WTC11 (cell line): ENCODE data around the gene TMEM95. TPM values are rescaled to one million over a fixed set of nuclear protein-coding genes. Genes with fewer than 3 reads are reported as not detected.

Experiments
- CDX4 ChIP-seq: fragments of 250-450 bp; sonication (Bioruptor Pico); IDR thresholded peaks from 2 replicates; pipeline ENCODE4 v1.9.0; 2021; ENCODE audit warnings: moderate library complexity, mild to moderate bottlenecking, inconsistent platforms, borderline replicate concordance
- E2F1 ChIP-seq: sonication (generic); formaldehyde crosslinking; IDR thresholded peaks from 2 replicates; pipeline ENCODE4 v1.8.0; 2022; ENCODE audit warnings: mild to moderate bottlenecking, missing genetic modification reagents
- ESRRA ChIP-seq: sonication (generic); formaldehyde crosslinking; IDR thresholded peaks from 2 replicates; pipeline ENCODE4 v1.8.1; 2022; ENCODE audit warnings: mild to moderate bottlenecking, missing genetic modification reagents, borderline replicate concordance
- ETV6 ChIP-seq: sonication (generic); formaldehyde crosslinking; IDR thresholded peaks from 2 replicates; pipeline ENCODE4 v1.8.1; 2022; ENCODE audit warnings: mild to moderate bottlenecking, missing genetic modification reagents
- FOXP4 ChIP-seq: sonication (generic); formaldehyde crosslinking; IDR thresholded peaks from 2 replicates; pipeline ENCODE4 v1.8.0; 2022; ENCODE audit warnings: mild to moderate bottlenecking, missing genetic modification reagents
- GRHL2 ChIP-seq: fragments of 250-450 bp; sonication (Bioruptor Pico); IDR thresholded peaks from 2 replicates; pipeline ENCODE4 v1.8.0; 2022; ENCODE audit warnings: mild to moderate bottlenecking, moderate library complexity; ENCODE audit not compliant: insufficient replicate concordance, severe bottlenecking
- GTF2I ChIP-seq: fragments of 250-450 bp; sonication (Bioruptor Pico); conservative IDR thresholded peaks from 2 replicates; pipeline ENCODE4 v1.4.0; 2021; ENCODE audit warnings: mild to moderate bottlenecking
- JAZF1 ChIP-seq: fragments of 250-450 bp; sonication (Bioruptor Pico); IDR thresholded peaks from 2 replicates; pipeline ENCODE4 v1.9.0; 2021; ENCODE audit warnings: moderate library complexity, mild to moderate bottlenecking, inconsistent platforms
- KAT7 ChIP-seq: sonication (generic); formaldehyde crosslinking; IDR thresholded peaks from 2 replicates; pipeline ENCODE4 v1.8.1; 2023; ENCODE audit warnings: missing genetic modification reagents, mild to moderate bottlenecking, borderline replicate concordance
- MXD4 ChIP-seq: fragments of 250-450 bp; sonication (Bioruptor Pico); IDR thresholded peaks from 2 replicates; pipeline ENCODE4 v1.8.0; 2021; ENCODE audit warnings: mild to moderate bottlenecking, moderate library complexity, borderline replicate concordance
- NFE2L1 ChIP-seq: sonication (generic); formaldehyde crosslinking; IDR thresholded peaks from 2 replicates; pipeline ENCODE4 v1.8.1; 2023; ENCODE audit warnings: missing genetic modification reagents
- NR3C1 ChIP-seq: sonication (generic); formaldehyde crosslinking; conservative IDR thresholded peaks from 2 replicates; pipeline ENCODE4 v1.8.1; 2023; ENCODE audit warnings: low read depth, mild to moderate bottlenecking, missing genetic modification reagents
- SMAD3 ChIP-seq: sonication (generic); formaldehyde crosslinking; IDR thresholded peaks from 2 replicates; pipeline ENCODE4 v1.8.0; 2022; ENCODE audit warnings: missing genetic modification reagents, mild to moderate bottlenecking, borderline replicate concordance
- SOX15 ChIP-seq: fragments of 250-450 bp; sonication (Bioruptor Pico); IDR thresholded peaks from 2 replicates; pipeline ENCODE4 v1.9.0; 2021; ENCODE audit warnings: mild to moderate bottlenecking
- SP1 ChIP-seq: sonication (generic); formaldehyde crosslinking; conservative IDR thresholded peaks from 2 replicates; pipeline ENCODE4 v1.8.1; 2022; ENCODE audit warnings: missing genetic modification reagents
- USF2 ChIP-seq: sonication (generic); formaldehyde crosslinking; IDR thresholded peaks from 2 replicates; pipeline ENCODE4 v1.8.1; 2023; ENCODE audit warnings: mild to moderate bottlenecking, missing genetic modification reagents, moderate library complexity
- ZNF121 ChIP-seq: sonication (generic); formaldehyde crosslinking; IDR thresholded peaks from 2 replicates; pipeline ENCODE4 v1.8.0; 2023; ENCODE audit warnings: missing genetic modification reagents
- ZNF281 ChIP-seq: sonication (generic); formaldehyde crosslinking; IDR thresholded peaks from 2 replicates; pipeline ENCODE4 v1.8.0; 2023; ENCODE audit warnings: mild to moderate bottlenecking, missing genetic modification reagents
- ZNF396 ChIP-seq: fragments of 250-450 bp; sonication (Bioruptor Pico); IDR thresholded peaks from 2 replicates; pipeline ENCODE4 v1.8.0; 2021; ENCODE audit warnings: mild to moderate bottlenecking, moderate library complexity, borderline replicate concordance
- ZNF423 ChIP-seq: fragments of 250-450 bp; sonication (Bioruptor Pico); IDR thresholded peaks from 2 replicates; pipeline ENCODE4 v2.1.2; 2022; ENCODE audit warnings: mild to moderate bottlenecking, moderate library complexity
- total RNA-seq: library from RNA; stranded (reverse); gene quantifications from 3 replicates; pipeline ENCODE4 v1.2.3, GENCODE V29; 2021
- TF ChIP-seq, protein P1 (sequence below): sonication (generic); formaldehyde crosslinking; IDR thresholded peaks from 2 replicates; pipeline ENCODE4 v1.8.1; 2022; ENCODE audit warnings: mild to moderate bottlenecking, moderate library complexity, missing genetic modification reagents
- TF ChIP-seq, protein P2 (sequence below): sonication (generic); formaldehyde crosslinking; IDR thresholded peaks from 2 replicates; pipeline ENCODE4 v1.8.0; 2022; ENCODE audit warnings: missing genetic modification reagents
- TF ChIP-seq, protein P3 (sequence below): sonication (generic); formaldehyde crosslinking; IDR thresholded peaks from 2 replicates; pipeline ENCODE4 v1.8.0; 2022; ENCODE audit warnings: mild to moderate bottlenecking, missing genetic modification reagents
- TF ChIP-seq, protein P4 (sequence below): fragments of 250-450 bp; sonication (Bioruptor Pico); IDR thresholded peaks from 2 replicates; pipeline ENCODE4 v1.9.0; 2021; ENCODE audit warnings: mild to moderate bottlenecking

The TMEM95 gene
- total RNA-seq, 1 experiment from 2014 or later = not detected

DNA sequence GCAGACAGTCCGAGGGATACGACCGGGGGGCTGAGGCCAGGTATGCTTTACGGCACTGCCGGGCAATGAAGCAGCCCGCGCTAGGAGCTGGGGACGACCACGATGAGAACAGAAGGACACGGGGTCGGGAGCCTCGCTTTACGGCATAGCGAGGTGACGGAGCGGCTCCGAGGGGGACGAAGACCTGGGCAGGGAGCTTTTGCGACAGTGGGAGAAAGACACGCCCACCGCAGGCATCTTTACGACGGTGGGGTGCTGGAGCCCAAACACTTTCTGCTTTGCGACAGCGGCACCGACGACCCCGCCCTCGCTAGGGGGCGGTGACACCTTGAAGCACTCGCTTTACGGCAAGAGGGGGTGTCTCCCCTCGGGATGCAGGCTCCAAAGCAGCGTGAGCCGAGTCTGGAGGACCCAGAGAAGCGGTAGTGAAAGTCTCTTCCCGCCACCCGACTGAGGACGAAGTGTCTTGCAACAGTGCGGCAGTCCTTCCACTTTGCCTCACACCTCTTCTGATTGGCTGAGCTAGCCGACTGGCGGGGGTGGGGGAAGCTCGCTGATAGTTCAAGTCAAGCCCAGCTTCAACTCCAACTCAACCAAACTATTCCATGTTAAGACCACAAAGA lies 25.5 kb upstream of the TMEM95 start (continued):
- TF ChIP-seq CDX4 (CRISPR knock-in tag) = no peak
- TF ChIP-seq SMAD3 (CRISPR knock-in tag) = no peak
- TF ChIP-seq, protein P1, sequence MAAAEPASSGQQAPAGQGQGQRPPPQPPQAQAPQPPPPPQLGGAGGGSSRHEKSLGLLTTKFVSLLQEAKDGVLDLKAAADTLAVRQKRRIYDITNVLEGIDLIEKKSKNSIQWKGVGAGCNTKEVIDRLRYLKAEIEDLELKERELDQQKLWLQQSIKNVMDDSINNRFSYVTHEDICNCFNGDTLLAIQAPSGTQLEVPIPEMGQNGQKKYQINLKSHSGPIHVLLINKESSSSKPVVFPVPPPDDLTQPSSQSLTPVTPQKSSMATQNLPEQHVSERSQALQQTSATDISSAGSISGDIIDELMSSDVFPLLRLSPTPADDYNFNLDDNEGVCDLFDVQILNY (CRISPR knock-in tag) = peak; percentile 51
- TF ChIP-seq SP1 (CRISPR knock-in tag) = peak; percentile 89
- no peak for TF ChIP-seq GTF2I (CRISPR knock-in tag)
- TF ChIP-seq, protein P2, sequence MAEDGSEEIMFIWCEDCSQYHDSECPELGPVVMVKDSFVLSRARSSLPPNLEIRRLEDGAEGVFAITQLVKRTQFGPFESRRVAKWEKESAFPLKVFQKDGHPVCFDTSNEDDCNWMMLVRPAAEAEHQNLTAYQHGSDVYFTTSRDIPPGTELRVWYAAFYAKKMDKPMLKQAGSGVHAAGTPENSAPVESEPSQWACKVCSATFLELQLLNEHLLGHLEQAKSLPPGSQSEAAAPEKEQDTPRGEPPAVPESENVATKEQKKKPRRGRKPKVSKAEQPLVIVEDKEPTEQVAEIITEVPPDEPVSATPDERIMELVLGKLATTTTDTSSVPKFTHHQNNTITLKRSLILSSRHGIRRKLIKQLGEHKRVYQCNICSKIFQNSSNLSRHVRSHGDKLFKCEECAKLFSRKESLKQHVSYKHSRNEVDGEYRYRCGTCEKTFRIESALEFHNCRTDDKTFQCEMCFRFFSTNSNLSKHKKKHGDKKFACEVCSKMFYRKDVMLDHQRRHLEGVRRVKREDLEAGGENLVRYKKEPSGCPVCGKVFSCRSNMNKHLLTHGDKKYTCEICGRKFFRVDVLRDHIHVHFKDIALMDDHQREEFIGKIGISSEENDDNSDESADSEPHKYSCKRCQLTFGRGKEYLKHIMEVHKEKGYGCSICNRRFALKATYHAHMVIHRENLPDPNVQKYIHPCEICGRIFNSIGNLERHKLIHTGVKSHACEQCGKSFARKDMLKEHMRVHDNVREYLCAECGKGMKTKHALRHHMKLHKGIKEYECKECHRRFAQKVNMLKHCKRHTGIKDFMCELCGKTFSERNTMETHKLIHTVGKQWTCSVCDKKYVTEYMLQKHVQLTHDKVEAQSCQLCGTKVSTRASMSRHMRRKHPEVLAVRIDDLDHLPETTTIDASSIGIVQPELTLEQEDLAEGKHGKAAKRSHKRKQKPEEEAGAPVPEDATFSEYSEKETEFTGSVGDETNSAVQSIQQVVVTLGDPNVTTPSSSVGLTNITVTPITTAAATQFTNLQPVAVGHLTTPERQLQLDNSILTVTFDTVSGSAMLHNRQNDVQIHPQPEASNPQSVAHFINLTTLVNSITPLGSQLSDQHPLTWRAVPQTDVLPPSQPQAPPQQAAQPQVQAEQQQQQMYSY (CRISPR knock-in tag) = no peak
- TF ChIP-seq KAT7 = no peak
- no peak for TF ChIP-seq ZNF396 (CRISPR knock-in tag)
- TF ChIP-seq USF2 (CRISPR knock-in tag) = peak; percentile 74
- TF ChIP-seq ETV6 (CRISPR knock-in tag) = no peak
- TF ChIP-seq MXD4 (CRISPR knock-in tag) = no peak
- TF ChIP-seq ZNF423 (CRISPR knock-in tag) = no peak
- TF ChIP-seq E2F1 (CRISPR knock-in tag) = no peak
- TF ChIP-seq NR3C1 (CRISPR knock-in tag) = peak; percentile 10; the same call in 1 of the 2 replicates
- no peak for TF ChIP-seq NFE2L1 (CRISPR knock-in tag)
- no peak; the same call in 1 of the 2 replicates for TF ChIP-seq FOXP4 (CRISPR knock-in tag)
- TF ChIP-seq GRHL2 = no peak
- TF ChIP-seq SOX15 (CRISPR knock-in tag) = no peak
- TF ChIP-seq ZNF281 (CRISPR knock-in tag) = 0 out of 2 replicates have a peak, but pooled peaks have one; percentile 50
- no peak for TF ChIP-seq JAZF1 (CRISPR knock-in tag)
- TF ChIP-seq, protein P3, sequence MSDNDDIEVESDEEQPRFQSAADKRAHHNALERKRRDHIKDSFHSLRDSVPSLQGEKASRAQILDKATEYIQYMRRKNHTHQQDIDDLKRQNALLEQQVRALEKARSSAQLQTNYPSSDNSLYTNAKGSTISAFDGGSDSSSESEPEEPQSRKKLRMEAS (CRISPR knock-in tag) = peak; percentile 69; the same call in 1 of the 2 replicates
- no peak for TF ChIP-seq ZNF121 (CRISPR knock-in tag)
- no peak for TF ChIP-seq ESRRA (CRISPR knock-in tag)
- TF ChIP-seq, protein P4, sequence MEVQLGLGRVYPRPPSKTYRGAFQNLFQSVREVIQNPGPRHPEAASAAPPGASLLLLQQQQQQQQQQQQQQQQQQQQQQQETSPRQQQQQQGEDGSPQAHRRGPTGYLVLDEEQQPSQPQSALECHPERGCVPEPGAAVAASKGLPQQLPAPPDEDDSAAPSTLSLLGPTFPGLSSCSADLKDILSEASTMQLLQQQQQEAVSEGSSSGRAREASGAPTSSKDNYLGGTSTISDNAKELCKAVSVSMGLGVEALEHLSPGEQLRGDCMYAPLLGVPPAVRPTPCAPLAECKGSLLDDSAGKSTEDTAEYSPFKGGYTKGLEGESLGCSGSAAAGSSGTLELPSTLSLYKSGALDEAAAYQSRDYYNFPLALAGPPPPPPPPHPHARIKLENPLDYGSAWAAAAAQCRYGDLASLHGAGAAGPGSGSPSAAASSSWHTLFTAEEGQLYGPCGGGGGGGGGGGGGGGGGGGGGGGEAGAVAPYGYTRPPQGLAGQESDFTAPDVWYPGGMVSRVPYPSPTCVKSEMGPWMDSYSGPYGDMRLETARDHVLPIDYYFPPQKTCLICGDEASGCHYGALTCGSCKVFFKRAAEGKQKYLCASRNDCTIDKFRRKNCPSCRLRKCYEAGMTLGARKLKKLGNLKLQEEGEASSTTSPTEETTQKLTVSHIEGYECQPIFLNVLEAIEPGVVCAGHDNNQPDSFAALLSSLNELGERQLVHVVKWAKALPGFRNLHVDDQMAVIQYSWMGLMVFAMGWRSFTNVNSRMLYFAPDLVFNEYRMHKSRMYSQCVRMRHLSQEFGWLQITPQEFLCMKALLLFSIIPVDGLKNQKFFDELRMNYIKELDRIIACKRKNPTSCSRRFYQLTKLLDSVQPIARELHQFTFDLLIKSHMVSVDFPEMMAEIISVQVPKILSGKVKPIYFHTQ (CRISPR knock-in tag) = no peak
